Right kidney (tissue), 1 donor: ENCODE results near the gene TMEM184A.

Experiments
- DNase-seq: peaks from one replicate; pipeline ENCODE4 v3.0.0-alpha.2; 2016

TMEM184A gene

GRCh38 chr7:1501487-1502270 is 54.3 kb downstream of the TMEM184A start:
- no peak for DNase-seq

DNA sequence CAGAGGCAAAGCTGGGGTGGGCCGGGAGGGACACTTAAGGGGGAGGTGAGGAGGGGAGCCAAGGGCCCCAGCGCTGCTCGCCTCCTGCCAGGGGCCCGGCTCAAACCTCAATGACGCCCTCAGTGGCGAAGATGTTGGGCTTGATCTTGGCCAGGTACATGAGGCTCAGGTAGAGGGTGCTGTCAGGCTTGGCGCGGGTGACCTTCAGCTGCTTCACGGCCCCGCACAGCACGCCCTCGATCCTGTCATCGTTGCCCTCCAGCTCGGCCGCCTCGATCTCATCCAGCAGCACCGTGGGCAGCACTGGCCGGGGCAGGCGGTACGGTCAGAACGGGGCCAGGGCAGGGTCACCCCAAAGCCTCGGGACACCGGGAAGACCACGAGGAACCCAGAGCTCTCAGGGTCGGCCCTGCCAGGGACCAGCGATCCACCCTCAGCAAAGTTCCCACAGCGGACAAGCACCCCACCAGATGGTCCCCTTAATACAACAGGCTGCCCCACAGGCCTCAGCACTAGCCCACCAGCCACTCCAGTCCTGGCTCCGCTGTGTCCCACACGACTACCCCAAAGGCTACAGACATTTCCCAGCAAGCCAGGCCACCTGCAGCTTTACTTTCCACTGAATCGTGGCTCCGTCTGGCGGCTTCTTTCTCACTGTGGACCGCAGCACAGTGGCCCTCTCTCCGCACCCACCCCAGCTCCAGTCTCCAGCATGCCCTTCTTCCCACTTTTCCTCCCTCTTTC is 55.8 kb downstream of the TMEM184A start:
- DNase-seq = no peak

DNA sequence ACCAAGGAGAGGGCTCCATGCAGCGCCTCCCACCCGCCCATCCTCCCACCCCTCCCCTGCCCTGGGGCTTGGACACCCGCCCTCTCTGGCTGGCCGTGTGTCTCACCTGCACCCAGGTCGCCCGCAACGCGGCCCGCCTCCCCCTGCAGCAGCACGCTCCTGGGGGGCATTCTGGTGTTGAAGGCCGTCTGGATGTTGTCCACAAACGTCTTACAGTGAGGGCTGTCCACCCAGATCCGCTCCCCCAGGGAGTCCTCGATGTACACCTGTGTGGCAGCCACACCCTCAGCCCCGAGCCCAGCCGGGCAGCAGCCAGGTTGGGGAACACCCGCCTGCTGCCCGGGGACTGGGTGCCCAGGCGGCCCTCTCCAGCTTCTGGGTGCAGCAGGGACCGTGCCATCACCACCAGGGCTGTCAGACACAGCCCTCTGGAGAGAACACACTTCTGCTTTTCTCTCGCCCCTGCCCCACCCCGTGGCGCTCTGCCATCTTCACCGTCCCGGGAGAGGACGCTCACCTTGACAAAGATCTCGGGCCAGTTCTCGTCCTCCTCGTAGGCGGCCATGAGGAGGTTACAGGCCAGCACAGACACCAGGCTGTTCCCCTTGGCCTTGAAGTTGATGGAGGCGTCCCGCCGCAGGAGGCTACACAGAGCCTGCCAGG is 56.5 kb downstream of the TMEM184A start:
- DNase-seq = no peak

DNA sequence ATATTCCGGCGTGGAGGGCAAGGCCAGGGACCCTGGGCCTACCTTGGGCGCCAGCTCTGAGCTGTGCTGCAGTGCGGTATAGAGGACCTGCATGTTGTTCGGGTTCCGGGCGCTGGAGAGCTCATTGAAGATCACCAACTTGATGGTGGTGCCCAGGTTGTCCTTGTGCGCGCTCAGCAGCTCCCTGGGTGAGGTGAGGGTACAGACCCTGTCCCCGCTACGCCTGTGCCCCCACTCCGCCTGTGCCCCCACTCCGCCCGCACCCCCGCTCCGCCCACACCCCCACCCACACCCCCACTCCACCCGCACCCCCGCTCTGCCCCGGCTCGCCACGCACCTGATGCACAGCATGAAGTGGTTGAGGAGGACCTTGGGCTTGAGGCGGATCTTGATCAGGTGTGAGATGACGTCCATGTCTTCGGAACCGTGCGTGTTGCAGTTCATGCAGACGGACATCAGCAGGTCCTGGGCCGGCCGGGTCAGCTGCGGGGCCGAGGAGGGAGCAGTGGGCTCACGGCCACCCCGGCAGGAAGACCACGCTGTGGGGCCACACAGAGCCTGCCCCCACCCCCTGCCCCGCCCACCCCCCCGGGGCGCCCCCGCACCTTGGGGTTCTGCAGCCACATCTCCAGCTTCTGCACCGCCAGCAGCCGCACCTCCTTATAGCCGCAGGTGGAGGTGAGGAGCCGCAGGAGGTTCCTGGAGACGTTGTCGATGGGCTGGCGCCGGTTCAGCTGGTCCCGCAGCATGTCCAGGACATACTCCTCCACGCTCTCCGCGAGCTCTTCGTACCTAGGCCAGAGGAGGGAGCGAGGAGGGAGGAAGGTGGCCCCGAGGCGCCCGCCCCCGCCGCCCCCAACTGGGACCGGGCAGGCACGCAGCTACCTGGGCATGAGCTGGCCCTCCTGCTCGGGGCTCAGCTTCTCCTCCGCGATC is 57.4 kb downstream of the TMEM184A start:
- no peak for DNase-seq

DNA sequence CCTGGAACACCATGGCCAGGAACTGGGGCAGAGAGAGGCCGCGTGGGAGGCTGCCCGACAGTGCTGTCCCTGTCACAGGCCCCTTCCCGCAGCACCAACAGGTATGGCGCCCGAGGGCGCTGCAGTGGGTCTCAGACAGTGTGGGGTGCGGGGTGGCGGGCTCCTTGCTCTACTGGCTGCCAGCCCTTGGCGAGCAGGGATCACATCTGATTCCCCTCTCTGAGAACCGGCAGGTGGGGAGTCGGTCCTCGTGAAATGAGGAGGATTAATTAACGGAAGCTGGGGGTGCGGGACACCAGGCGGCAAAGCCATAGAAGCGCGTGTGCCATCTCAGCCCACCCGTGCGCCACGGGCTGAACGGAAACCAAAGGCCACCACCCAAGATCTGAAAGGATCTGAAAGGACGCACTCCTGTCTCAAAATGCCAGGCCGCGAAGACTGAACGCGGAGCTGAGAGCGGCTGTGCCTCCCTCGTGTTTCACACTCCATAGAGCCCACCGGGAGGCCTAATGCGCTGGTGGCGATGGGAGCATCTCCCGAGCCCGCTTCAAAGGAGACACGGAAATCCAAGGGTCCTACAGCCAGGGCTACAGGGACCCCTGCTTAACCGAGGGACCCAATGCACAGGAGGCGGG is 58.6 kb downstream of the TMEM184A start:
- DNase-seq = no peak

GRCh38 chr7:1496531-1497292 is 59.3 kb downstream of the TMEM184A start:
- no peak for DNase-seq

DNA sequence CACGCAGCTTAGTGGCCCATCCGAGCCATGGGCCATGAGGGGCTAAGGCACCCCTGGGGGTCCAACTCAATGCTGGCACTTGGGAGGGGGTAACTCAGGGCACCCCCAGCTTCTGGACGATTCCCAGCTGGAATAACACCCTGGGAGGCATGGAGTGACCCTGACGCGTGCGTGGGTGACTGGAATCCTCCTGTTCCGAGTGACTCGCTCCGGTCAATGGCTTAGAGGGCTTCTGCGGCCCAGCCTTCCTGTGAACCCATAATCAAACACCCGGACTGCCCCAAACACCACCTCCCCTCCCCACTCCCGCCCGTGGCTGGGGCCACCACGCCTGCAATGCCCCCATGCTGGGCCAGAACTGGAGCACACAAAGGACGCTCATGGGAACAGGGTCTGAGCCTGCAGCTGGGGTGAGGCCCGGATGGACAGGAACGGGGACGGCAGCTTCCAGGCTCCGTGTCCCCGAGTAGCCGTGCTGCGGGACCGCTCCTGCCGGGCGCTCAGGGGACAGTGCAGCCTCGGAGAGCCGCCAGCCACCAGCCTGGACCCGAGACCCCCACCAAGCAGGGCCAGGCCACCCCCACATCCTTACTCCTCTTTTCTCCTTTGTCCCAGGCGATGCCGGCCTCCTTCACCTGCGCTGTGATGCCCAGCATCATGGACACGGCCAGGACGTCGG is 60.3 kb downstream of the TMEM184A start:
- no peak for DNase-seq

DNA sequence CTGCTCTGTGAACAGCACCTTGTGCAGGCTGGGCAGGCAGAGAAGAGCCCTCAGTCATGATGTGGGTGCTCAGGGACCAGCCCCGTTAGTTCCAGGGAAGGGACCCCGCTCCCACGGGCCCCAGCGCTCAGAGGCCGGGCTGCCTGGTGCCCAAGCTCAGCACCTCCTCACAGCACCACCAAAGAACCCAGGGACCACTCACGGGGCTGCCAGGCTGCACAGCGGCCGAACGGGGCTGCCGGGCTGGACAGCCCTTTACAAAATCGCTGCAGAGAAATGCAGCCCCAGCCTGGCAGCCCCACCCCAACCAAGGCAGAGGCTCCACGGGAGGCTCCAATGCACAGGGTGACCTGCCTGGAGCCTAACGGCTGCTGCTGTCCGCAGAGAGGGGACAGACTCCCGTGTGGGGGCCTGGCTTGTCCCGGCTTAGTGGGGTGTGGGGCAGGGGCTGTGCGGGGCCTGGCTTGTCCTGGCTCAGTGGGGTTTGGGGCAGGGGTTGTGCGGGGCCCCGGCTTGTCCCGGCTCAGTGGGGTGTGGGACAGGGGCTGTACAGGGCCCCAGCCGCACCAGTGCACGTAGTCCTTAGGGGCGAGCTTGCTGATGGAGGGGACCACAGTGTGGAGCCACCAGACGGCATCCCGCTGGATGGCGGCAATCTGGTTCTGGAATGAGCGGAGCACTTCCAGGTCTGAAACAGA is 61.0 kb downstream of the TMEM184A start:
- DNase-seq = no peak

GRCh38 chr7:1494447-1494846 is 61.6 kb downstream of the TMEM184A start:
- DNase-seq = no peak

DNA sequence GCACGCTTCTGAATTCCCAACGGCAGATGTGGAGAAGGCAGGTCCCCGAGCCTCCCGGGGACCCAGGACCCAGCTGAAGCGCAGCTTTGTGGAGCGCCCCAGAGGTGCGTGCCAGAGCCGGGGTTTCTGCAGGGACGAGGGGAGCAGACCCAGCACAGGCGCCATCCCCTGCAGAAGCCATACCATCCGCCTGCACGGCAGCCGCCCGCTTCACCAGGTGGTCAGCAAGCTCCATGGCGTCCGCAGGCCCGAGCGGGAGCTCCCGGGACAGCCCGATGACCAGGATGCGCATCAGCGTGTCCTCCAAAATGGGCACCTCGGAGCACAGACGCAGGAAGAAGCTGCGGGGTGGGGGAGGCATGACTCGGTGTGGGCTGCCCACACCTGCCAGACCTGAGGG is 62.4 kb downstream of the TMEM184A start:
- DNase-seq = no peak

GRCh38 chr7:1493129-1493528 is 62.9 kb downstream of the TMEM184A start:
- DNase-seq = no peak

GRCh38 chr7:1492640-1493039 is 63.4 kb downstream of the TMEM184A start:
- no peak for DNase-seq
